SU-DHL-6 (cell line): ENCODE results near the gene PMEPA1.

ENCODE experiments used
- H2AFZ ChIP-seq: fragments of 200-600 bp; sonication (generic); 2 replicates; pipeline ENCODE4 v1.6.1; 2014; ENCODE audit warnings: low read depth, mild to moderate bottlenecking, moderate library complexity, mixed read lengths, antibody characterized with exemption, low read length; ENCODE audit not compliant: severe bottlenecking
- H3F3A ChIP-seq: fragments of 200-600 bp; shearing (Covaris generic); 2 replicates; pipeline ENCODE4 v1.6.0; 2016; ENCODE audit warnings: antibody characterized with exemption, mild to moderate bottlenecking; ENCODE audit not compliant: insufficient read depth
- H3K27ac ChIP-seq: fragments of 200-600 bp; sonication (generic); 2 replicates; pipeline ENCODE4 v1.5.1; 2016; ENCODE audit warnings: low read depth, mild to moderate bottlenecking, low read length, moderate library complexity, mixed read lengths
- H3K27me3 ChIP-seq: fragments of 200-600 bp; sonication (generic), shearing (Covaris generic); 2 replicates; pipeline ENCODE4 v1.6.0; 2014; ENCODE audit warnings: mild to moderate bottlenecking, low read length
- H3K36me3 ChIP-seq: fragments of 200-600 bp; sonication (generic); 2 replicates; pipeline ENCODE4 v1.6.1; 2014; ENCODE audit warnings: mild to moderate bottlenecking, low read length, mixed read lengths
- H3K4me2 ChIP-seq: fragments of 300-600, 200-600 bp; shearing (Covaris generic), sonication (generic); 2 replicates; pipeline ENCODE4 v1.6.0; 2014; ENCODE audit warnings: low read length, low read depth, mild to moderate bottlenecking; ENCODE audit not compliant: poor library complexity, severe bottlenecking
- H3K4me3 ChIP-seq: fragments of 200-600 bp; sonication (generic); 2 replicates; pipeline ENCODE4 v1.5.1; 2014; ENCODE audit warnings: antibody characterized with exemption, low read length, mild to moderate bottlenecking, mixed read lengths; ENCODE audit not compliant: insufficient read depth, poor library complexity, severe bottlenecking
- H3K79me2 ChIP-seq: fragments of 200-600 bp; sonication (generic); 2 replicates; pipeline ENCODE4 v1.6.1; 2014; ENCODE audit warnings: mild to moderate bottlenecking, low read length, moderate library complexity; ENCODE audit not compliant: insufficient read depth
- H3K9ac ChIP-seq: fragments of 200-600 bp; sonication (generic); 2 replicates; pipeline ENCODE4 v1.7.0; 2014; ENCODE audit warnings: mild to moderate bottlenecking, low read length
- H3K9me2 ChIP-seq: fragments of 200-600 bp; sonication (generic); replicated peaks from 2 replicates; pipeline ENCODE4 v1.6.1; 2014; ENCODE audit warnings: low read length; ENCODE audit not compliant: insufficient read depth
- H3K9me3 ChIP-seq: fragments of 200-600 bp; sonication (generic); 2 replicates; pipeline ENCODE4 v1.6.1; 2014; ENCODE audit warnings: low read length, mixed read lengths; ENCODE audit not compliant: insufficient read depth
- H4K20me1 ChIP-seq: fragments of 200-600 bp; sonication (generic); 2 replicates; pipeline ENCODE4 v1.6.1; 2014; ENCODE audit warnings: low read depth, mild to moderate bottlenecking, antibody characterized with exemption, low read length, moderate library complexity, mixed read lengths
- EZH2phosphoT487 ChIP-seq: fragments of 200-600 bp; sonication (generic), shearing (Covaris generic); conservative IDR thresholded peaks from 2 replicates; pipeline ENCODE4 v1.6.1; 2018; ENCODE audit warnings: mild to moderate bottlenecking, antibody characterized with exemption, low read length, moderate library complexity, mixed read lengths
- TF ChIP-seq, protein P1 (sequence below): fragments of 200-600 bp; sonication (generic); IDR thresholded peaks from one replicate; pipeline ENCODE4 v1.5.1; 2017; ENCODE audit warnings: antibody characterized with exemption, mild to moderate bottlenecking, low read length, moderate library complexity; ENCODE audit not compliant: insufficient read depth, poor library complexity, severe bottlenecking

The PMEPA1 gene

DNA sequence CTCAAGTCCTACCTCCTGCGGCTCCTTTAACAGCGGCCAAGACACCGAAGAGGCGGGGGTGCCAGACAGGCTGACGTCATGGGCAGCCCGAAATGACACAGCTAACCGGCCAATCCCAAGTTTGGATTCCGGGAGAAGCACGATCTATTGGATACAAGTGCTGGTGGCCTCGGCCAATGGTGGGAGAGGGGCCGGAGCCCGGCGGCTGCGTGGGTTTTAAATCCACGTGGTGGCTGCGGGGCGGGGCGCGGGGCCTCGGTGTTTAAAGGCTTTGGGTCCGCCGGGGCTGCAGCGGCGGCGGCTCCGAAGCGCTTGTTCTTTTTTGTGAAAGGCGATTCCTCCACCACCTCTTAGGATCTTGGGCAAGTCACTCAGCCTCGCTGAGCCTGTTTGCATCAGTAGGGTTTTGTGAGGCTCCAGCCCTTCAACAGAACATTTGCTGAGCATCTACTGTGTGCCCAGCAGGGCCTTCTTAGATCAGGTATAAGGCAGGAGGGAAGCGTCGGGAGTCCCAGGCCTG is 8.7 kb upstream of the PMEPA1 start:
- TF ChIP-seq EZH2phosphoT487, result no peak
- TF ChIP-seq, protein P1, sequence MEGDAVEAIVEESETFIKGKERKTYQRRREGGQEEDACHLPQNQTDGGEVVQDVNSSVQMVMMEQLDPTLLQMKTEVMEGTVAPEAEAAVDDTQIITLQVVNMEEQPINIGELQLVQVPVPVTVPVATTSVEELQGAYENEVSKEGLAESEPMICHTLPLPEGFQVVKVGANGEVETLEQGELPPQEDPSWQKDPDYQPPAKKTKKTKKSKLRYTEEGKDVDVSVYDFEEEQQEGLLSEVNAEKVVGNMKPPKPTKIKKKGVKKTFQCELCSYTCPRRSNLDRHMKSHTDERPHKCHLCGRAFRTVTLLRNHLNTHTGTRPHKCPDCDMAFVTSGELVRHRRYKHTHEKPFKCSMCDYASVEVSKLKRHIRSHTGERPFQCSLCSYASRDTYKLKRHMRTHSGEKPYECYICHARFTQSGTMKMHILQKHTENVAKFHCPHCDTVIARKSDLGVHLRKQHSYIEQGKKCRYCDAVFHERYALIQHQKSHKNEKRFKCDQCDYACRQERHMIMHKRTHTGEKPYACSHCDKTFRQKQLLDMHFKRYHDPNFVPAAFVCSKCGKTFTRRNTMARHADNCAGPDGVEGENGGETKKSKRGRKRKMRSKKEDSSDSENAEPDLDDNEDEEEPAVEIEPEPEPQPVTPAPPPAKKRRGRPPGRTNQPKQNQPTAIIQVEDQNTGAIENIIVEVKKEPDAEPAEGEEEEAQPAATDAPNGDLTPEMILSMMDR, result no peak
- H3K79me2 ChIP-seq, result no peaks in the 10 kb centered on the region
- H2AFZ ChIP-seq, result no peak overlapping the region
- H3K27ac ChIP-seq, result no peak overlapping the region
- no peaks in the 10 kb centered on the region for H3F3A ChIP-seq
- no peak overlapping the region for H3K4me3 ChIP-seq
- no peaks in the 10 kb centered on the region for H3K9me3 ChIP-seq
- no peaks in the 10 kb centered on the region for H3K9me2 ChIP-seq
- H3K4me2 ChIP-seq, result no peak overlapping the region
- H3K27me3 ChIP-seq, result no peaks in the 10 kb centered on the region
- no peaks in the 10 kb centered on the region for H4K20me1 ChIP-seq
- H3K9ac ChIP-seq, result no peak overlapping the region
- no peaks in the 10 kb centered on the region for H3K36me3 ChIP-seq

DNA sequence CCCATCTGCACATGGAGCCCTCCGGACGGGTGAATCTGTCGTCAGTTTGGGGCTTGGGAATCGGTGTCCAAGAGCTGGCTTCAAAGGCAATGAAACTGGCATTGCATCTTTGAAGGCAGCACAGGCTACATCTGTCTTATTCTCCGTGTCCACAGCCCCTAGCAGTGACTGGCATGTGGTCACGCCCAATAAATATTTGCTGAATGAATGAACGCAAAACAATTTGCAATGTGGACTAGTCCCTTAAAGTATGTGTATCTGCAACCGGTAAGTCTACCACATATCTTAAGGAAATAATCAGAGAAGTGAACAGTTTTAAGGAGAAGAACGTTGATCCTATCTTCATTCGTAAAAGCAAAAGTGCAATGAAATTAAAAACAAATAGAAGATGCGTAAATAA is 8.0 kb upstream of the PMEPA1 start:
- Histone ChIP-seq H3K4me3 (no peak overlapping the region), H3K9me3 (no peaks in the 10 kb centered on the region), H3K27me3 (no peaks in the 10 kb centered on the region), H3K4me2 (no peak overlapping the region), H2AFZ (no peak overlapping the region), H3K79me2 (no peaks in the 10 kb centered on the region), H3F3A (no peaks in the 10 kb centered on the region), H3K9me2 (no peaks in the 10 kb centered on the region), H3K36me3 (no peaks in the 10 kb centered on the region), H3K9ac (no peak overlapping the region), H3K27ac (no peak overlapping the region), H4K20me1 (no peaks in the 10 kb centered on the region)
- TF ChIP-seq, protein P1, result no peak
- no peak for TF ChIP-seq EZH2phosphoT487

DNA sequence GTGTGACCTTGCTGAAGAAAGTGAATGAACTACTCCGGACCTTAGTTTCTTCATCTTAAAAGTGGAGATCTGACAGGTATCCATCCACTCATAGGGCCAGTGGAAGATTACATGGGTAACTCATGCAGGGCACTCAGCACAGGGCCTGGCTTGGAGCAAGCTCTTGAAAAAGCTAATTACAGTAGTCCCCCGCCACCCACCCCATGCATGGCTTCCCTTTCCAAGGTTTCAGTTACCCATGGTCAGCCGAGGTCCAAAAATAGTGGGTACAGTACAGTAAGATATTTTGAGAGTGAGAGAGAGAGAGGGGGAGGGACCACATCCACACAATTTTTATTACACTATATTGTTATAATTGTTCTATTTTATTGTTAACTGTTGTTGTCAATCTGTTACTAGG is 7.1 kb upstream of the PMEPA1 start:
- Histone ChIP-seq H3K36me3 (no peaks in the 10 kb centered on the region), H3K79me2 (no peaks in the 10 kb centered on the region), H3K9me2 (no peaks in the 10 kb centered on the region), H3K4me2 (no peak overlapping the region), H3K9ac (no peak overlapping the region), H4K20me1 (no peaks in the 10 kb centered on the region), H3K4me3 (no peak overlapping the region), H3K27me3 (no peaks in the 10 kb centered on the region), H3K9me3 (no peaks in the 10 kb centered on the region), H3F3A (no peaks in the 10 kb centered on the region), H2AFZ (no peak overlapping the region), H3K27ac (no peak overlapping the region)
- no peak for TF ChIP-seq EZH2phosphoT487
- TF ChIP-seq, protein P1, result no peak

DNA sequence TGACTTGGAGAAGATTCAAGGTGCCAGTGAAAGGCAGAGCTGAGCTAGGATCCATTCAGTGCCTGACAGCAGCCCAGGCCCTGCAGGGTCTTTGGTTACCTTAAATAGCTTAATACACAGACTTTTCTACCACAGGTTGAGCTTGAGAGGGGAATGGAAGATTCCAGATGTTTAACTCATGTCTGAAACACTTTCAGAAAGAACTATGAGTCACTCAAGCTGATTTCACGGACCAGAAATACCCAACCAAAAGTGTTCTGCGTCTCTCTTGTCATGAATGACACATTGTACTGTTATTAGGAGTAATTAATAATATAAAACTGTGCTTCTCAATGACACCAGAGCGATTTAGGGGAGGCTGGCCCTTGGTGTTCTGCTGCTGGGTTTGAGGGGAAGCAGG is 6.4 kb upstream of the PMEPA1 start:
- no peak overlapping the region for H3K4me3 ChIP-seq
- H3K27ac ChIP-seq, result no peak overlapping the region
- no peak overlapping the region for H3K4me2 ChIP-seq
- TF ChIP-seq, protein P1, result no peak
- no peak for TF ChIP-seq EZH2phosphoT487
- H3F3A ChIP-seq, result no peaks in the 10 kb centered on the region
- H3K9me2 ChIP-seq, result no peaks in the 10 kb centered on the region
- H3K36me3 ChIP-seq, result no peaks in the 10 kb centered on the region
- H3K9me3 ChIP-seq, result no peaks in the 10 kb centered on the region
- no peak overlapping the region for H3K9ac ChIP-seq
- no peaks in the 10 kb centered on the region for H3K79me2 ChIP-seq
- H2AFZ ChIP-seq, result no peak overlapping the region
- H3K27me3 ChIP-seq, result no peaks in the 10 kb centered on the region
- no peaks in the 10 kb centered on the region for H4K20me1 ChIP-seq
